Smooth muscle cell (in vitro differentiated cells): ENCODE results near the gene IGFALS. TPM values are rescaled to one million over a fixed set of nuclear protein-coding genes. Genes with fewer than 3 reads are reported as not detected.
A peak's percentile ranks its signal among the peaks of the same experiment; 100 is the strongest.

Experiments used
- DNase-seq: peaks from one replicate; lab custom pipeline; 2025; ENCODE audit not compliant: unreplicated experiment; lab: John Stamatoyannopoulos, UW
- H2AFZ ChIP-seq: fragments of 200-600 bp; sonication (generic); 2 replicates; pipeline ENCODE4 v1.6.0; 2016; ENCODE audit warnings: antibody characterized with exemption, low read depth, mild to moderate bottlenecking
- H3F3A ChIP-seq: fragments of 200-600 bp; sonication (generic); 2 replicates; pipeline ENCODE4 v1.6.0; 2017; ENCODE audit warnings: antibody characterized with exemption, low read depth
- H3K27ac ChIP-seq: fragments of 200-600 bp; sonication (generic); 2 replicates; pipeline ENCODE4 v1.5.1; 2016; ENCODE audit warnings: low read depth, mild to moderate bottlenecking
- H3K27me3 ChIP-seq: fragments of 200-600 bp; sonication (generic); 2 replicates; pipeline ENCODE4 v1.6.1; 2016; ENCODE audit warnings: low read depth, mild to moderate bottlenecking
- H3K36me3 ChIP-seq: fragments of 200-600 bp; sonication (generic); 2 replicates; pipeline ENCODE4 v1.5.1; 2016; ENCODE audit warnings: low read depth
- H3K4me1 ChIP-seq: fragments of 200-600 bp; sonication (generic); 2 replicates; pipeline ENCODE4 v1.5.1; 2016; ENCODE audit warnings: low read depth
- H3K4me2 ChIP-seq: fragments of 200-600 bp; sonication (generic); 2 replicates; pipeline ENCODE4 v1.6.0; 2016; ENCODE audit warnings: mild to moderate bottlenecking
- H3K4me3 ChIP-seq: fragments of 200-600 bp; sonication (generic); 2 replicates; pipeline ENCODE4 v1.5.1; 2016; ENCODE audit warnings: mild to moderate bottlenecking
- H3K79me2 ChIP-seq: fragments of 200-600 bp; sonication (generic); 2 replicates; pipeline ENCODE4 v1.6.0; 2016; ENCODE audit warnings: low read depth, mild to moderate bottlenecking
- H3K9ac ChIP-seq: fragments of 200-600 bp; sonication (generic); 2 replicates; pipeline ENCODE4 v1.6.0; 2016; ENCODE audit warnings: low read depth
- H3K9me3 ChIP-seq: fragments of 200-600 bp; sonication (generic); replicated peaks from 2 replicates; pipeline ENCODE4 v1.5.1; 2016; ENCODE audit warnings: low read depth
- H4K20me1 ChIP-seq: fragments of 200-600 bp; sonication (generic); 2 replicates; pipeline ENCODE4 v1.6.0; 2016; ENCODE audit warnings: low read depth
- WGBS: methylation state at CpG from one replicate; pipeline ENCODE4 v1.1.7; 2016; ENCODE audit warnings: low lambda C conversion rate; 5-methylcytosine and 5-hydroxymethylcytosine counted together
- polyA plus RNA-seq: library from polyadenylated mRNA; unstranded; fragments of >200 nt; fragmentation: Nextera tagmentation; extraction: Ambion mirVana; gene quantifications from 2 replicates; pipeline ENCODE4 v1.2.1, GENCODE V29; 2016
- total RNA-seq: library from RNA; depleted of rRNA; stranded (reverse); fragments of >200 nt; gene quantifications from 2 replicates; pipeline ENCODE4 v1.2.3, GENCODE V29; 2014
- TF ChIP-seq, protein P1 (sequence below): fragments of 200-600 bp; sonication (generic); IDR thresholded peaks from 2 replicates; pipeline ENCODE4 v1.5.1; 2017; ENCODE audit warnings: borderline replicate concordance, mild to moderate bottlenecking, antibody characterized with exemption; ENCODE audit not compliant: insufficient read depth, poor library complexity, severe bottlenecking

The IGFALS gene
- total and polyA plus RNA-seq, 2 experiments from 2014 or later, result not detected

GRCh38 chr16:1773703-1774447, 19.6 kb downstream of the IGFALS start:
- H3F3A ChIP-seq, result peaks cover 8% of the 10 kb centered on the region
- H3K36me3 ChIP-seq, result no peaks in the 10 kb centered on the region
- H3K27me3 ChIP-seq, result no peaks in the 10 kb centered on the region
- peak overlapping the region; percentile 86 for H3K9ac ChIP-seq
- H4K20me1 ChIP-seq, result peaks cover 30% of the 10 kb centered on the region
- no peak for DNase-seq
- peaks cover 24% of the 10 kb centered on the region for H3K79me2 ChIP-seq
- 25% methylated on average over 44 of the region's 45 CpGs for WGBS
- TF ChIP-seq, protein P1, sequence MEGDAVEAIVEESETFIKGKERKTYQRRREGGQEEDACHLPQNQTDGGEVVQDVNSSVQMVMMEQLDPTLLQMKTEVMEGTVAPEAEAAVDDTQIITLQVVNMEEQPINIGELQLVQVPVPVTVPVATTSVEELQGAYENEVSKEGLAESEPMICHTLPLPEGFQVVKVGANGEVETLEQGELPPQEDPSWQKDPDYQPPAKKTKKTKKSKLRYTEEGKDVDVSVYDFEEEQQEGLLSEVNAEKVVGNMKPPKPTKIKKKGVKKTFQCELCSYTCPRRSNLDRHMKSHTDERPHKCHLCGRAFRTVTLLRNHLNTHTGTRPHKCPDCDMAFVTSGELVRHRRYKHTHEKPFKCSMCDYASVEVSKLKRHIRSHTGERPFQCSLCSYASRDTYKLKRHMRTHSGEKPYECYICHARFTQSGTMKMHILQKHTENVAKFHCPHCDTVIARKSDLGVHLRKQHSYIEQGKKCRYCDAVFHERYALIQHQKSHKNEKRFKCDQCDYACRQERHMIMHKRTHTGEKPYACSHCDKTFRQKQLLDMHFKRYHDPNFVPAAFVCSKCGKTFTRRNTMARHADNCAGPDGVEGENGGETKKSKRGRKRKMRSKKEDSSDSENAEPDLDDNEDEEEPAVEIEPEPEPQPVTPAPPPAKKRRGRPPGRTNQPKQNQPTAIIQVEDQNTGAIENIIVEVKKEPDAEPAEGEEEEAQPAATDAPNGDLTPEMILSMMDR, result no peak
- no peaks in the 10 kb centered on the region for H3K9me3 ChIP-seq
- peak overlapping the region; percentile 68 for H3K27ac ChIP-seq
- peak overlapping the region; percentile 100 for H3K4me2 ChIP-seq
- peak overlapping the region; percentile 83 for H3K4me3 ChIP-seq
- H2AFZ ChIP-seq, result peak overlapping the region; percentile 15
- H3K4me1 ChIP-seq, result peaks cover 20% of the 10 kb centered on the region

GRCh38 chr16:1772908-1773702, 20.4 kb downstream of the IGFALS start, which contains the start of gene MRPS34:
TSS of gene MRPS34 (minus strand) at chr16:1773134. CDS start at chr16:1773119, 15 bp downstream.
- Histone ChIP-seq H3K36me3 (no peaks in the 10 kb centered on the region), H3K9ac (peak within 1 kb of the TSS; percentile 86)

DNA sequence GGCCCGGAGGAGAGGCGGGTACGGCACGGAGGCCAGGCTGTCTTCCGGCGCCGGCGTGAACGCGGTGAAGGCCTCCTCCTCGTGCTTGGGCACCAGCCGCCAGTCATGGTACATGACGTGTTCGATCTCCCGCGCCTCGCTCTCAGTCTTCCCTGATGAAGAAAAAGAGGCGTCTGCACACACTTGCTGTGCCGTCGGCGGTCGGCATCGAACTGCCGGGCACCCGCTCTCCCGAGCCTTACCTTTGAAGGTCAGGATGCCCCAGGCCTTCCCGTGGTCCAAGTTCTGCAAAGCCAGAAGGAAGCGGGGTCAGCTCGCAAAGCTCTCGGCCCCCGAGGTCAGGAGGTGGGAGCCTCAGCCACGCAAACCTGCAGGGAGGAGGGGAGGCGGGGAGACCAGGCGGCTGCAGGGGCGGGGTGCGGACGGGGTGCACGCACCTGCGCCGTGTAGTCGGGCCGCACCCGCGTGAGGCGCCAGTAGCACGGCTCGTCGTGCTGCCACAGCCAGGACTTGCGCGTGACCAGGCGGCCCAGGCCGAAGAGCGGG, 21.1 kb downstream of the IGFALS start, which contains the start of gene EME2:
EME2 (plus strand) TSS at position 449 of the 546 bp plus-strand sequence. CDS start 418 bp downstream, outside the sequence.
- Histone ChIP-seq H3K9ac (peak within 1 kb of the TSS; percentile 86), H3K36me3 (no peaks in the 10 kb centered on the region), H3K27ac (peak within 1 kb of the TSS; percentile 68), H3K4me3 (peak within 1 kb of the TSS; percentile 83), H3K9me3 (no peaks in the 10 kb centered on the region), H4K20me1 (peaks cover 23% of the 10 kb centered on the region), H3K4me1 (peaks cover 20% of the 10 kb centered on the region), H3K27me3 (no peaks in the 10 kb centered on the region), H3K4me2 (peak within 1 kb of the TSS; percentile 100), H3F3A (peaks cover 8% of the 10 kb centered on the region), H2AFZ (peak within 1 kb of the TSS; percentile 15), H3K79me2 (peaks cover 24% of the 10 kb centered on the region)
- DNase-seq, result no peak
- TF ChIP-seq, protein P1, result no peak
- 1% methylated on average over 53 of the region's 53 CpGs for WGBS

More at GRCh38 chr16:1772908-1773702, 20.4 kb downstream of the IGFALS start, which contains the start of gene MRPS34:
- peak; percentile 52 for DNase-seq
- Histone ChIP-seq H3K27me3 (no peaks in the 10 kb centered on the region), H3K79me2 (peaks cover 24% of the 10 kb centered on the region), H2AFZ (peak within 1 kb of the TSS; percentile 15), H3K27ac (peak within 1 kb of the TSS; percentile 68), H3K4me1 (peaks cover 20% of the 10 kb centered on the region), H3K9me3 (no peaks in the 10 kb centered on the region), H3K4me3 (peak within 1 kb of the TSS; percentile 83), H4K20me1 (peaks cover 23% of the 10 kb centered on the region), H3K4me2 (peak within 1 kb of the TSS; percentile 100), H3F3A (peaks cover 8% of the 10 kb centered on the region)
- TF ChIP-seq, protein P1, result peak; percentile 87
- under 1% methylated on average over 67 of the region's 108 CpGs for WGBS
